Stimulated activated CD4-positive, alpha-beta T cell treated with anti-CD3 and anti-CD28 coated beads, Interleukin-4, amount 100 ng/mL, for 1 hour (primary cell): ENCODE data around the gene DAPK1.

Experiments
- DNase-seq: peaks from one replicate; pipeline ENCODE4 v3.0.0-alpha.2; 2020

The DAPK1 gene

DNA sequence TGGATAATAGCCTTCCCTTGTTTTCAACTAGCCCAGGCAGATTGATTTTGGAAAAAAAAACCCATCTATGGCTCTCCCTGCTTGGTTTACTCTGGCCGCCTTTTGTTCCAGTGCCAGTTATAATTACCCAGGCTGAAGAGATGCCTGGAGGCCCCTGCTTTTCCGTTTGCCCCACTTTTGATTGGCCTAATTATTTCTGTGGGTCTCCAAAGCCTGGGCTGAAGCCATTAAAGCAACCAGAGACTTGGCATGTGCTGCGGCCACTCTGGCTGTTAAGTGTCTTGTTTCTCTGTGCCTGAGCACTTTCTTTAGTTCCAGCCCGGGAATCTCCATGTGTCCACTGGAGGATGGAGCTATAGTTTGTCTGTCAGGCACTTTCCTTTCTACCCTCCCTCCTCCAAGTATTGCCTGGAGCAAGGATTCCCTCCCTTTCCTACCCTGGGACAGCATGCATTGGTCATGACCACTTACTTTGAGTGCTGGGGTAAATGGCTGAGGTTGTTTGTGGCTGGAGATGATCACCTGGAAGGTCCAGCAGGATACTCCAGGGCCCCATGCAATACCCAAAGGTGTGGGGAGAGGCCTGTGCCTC lies 123.2 kb downstream of the DAPK1 start:
- DNase-seq = no peak

DNA sequence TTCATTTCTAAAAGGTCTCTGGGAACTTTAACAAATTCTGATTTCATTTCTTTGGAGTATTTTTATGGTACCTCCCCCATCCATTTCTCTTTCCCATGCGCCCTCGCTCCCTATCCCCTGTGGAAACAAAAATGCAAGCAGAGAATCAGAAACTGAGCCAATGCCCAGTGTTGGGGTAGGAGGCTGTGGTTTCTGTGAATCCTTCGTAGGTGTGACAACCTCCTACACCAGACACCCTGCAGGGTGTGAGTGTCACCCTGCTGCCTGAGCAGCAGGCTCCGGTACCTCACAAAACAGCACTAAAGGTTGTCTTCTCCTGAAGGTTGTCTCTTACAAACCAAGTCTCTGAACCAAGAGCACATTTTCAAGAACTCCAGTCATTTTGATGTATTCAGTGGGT lies 124.4 kb downstream of the DAPK1 start:
- no peak for DNase-seq

DNA sequence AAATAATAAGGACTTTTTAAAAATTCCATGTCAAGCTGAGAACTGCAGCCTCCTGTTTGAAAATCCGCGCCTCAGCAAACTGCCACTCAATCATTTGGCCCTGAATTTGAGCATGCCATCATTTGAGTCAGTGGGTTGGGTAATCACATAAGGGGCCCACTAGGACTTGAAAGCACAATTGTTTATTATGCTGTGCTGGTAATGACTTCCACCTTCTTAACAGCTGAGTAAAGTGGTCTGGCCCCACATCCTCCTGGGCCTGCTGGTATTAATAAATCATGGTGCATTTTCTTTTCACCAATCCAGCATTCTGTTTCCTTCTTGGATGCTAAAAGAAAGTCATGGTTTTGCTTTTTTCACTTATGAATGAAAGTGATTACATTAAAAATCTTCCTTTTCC lies 125.3 kb downstream of the DAPK1 start:
- no peak for DNase-seq

DNA sequence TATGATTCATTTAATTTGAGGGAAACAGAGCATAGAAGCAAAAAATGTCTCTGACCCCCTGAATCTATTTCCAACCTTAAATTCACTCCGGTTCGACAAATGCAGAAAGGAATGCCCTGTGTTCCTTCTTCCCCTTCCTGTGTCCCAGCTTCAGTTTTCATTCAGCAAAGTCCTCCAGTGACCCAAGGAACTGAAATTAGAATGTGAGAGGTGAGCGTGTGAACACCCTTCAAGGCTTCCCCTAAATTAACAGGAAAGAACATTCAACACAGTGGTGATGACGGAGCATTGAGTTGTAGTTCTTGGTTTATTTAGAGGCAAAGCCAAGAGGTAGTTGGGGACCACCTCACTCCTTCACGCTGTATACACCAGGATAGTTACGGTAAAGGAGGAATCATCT lies 130.7 kb downstream of the DAPK1 start:
- DNase-seq = no peak

DNA sequence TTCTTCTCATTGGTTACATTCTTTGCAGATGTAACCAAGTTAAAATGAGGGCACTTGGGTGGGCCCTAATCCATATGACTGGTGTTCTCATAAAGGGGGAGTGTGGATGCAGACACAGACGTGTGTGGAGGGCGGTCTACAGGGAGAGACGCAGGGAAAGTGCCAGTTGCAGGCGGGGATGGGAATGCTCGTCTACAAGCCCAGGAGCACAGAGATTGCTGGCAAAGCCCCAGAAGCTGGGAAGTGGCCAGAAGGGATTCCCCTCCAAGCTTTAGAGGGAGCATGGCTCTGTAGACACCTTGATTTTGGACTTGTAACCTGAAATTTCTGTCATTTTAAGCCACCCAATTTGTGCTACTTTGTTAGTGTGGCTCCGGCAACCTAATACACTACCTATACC lies 131.4 kb downstream of the DAPK1 start:
- DNase-seq = no peak

DNA sequence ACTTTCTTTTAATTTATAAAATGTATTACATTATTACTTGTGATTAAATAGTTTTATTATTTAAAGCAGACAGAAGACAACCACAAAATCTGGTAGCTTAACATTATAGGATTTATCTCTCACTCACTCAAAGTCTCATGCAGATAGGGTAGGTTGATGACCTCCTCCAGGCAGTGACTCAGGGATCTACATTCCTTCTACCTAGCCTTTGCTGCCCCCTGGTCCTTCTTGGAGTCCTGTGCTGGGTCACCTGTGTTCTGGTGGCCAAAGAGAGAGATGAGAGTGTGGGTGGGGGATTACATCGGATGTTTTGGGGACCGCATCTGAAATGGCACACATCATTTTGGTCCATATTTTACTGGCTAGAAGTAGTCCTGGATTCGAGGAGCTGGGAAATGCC lies 132.6 kb downstream of the DAPK1 start:
- DNase-seq = no peak

DNA sequence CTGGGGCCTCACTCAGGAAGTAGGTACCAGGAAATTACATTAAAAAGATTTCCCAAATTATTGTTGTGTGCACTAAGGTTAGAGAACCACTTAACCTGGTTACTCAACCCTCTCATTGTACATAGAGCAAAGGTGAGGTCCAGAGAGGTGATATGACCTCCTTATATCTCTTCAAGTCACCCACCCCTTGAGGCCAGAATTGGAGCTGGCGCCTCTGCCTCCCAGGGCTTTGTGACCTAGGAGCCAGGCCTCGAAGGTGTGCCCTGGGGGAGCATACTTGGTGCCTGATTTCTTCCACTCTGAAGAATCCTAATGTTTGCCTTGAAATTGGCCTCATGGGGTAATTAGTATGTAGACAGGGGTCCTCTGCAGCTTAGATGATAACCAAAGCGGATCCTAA lies 133.2 kb downstream of the DAPK1 start:
- no peak for DNase-seq

DNA sequence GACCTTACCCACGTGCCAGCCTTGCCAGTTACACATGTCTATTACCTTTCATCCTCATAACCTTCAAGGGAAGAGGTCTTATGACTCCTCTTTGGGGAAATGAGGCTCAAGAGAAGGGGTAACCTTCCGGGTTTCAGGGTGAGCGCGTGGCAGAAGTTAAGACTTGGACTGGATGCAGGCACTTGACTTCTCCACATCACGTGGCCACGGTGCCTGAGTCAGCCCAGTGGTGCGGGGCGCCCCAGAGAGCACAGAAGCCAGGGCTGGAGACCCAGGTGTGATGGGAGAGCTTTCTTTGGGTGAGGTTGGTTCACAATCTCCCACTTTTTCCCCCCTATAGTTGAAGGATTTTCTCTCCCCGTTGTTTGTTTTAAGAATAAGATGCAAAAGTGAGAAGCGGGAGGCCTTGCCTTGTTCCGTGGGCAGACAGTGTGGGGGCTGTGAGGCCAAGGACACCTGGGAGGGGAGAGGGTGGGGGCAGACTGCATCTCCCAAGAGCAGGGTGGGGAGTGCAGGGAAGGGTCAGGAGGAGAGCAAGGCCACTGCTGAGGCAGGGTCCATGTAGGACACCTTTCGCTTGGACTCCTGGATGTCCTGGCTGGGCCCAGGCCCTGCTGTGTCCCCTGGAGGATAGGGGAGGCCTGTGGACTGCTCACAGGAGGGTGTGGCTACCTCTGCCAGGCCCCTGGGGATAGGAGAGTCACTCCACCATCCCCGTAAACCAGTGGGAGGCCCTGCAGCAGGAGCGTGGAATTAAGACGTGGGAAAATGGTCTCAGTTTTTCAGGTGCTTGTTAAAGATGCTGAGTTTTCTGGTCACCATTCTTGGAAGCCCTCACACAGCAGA lies 138.2 kb downstream of the DAPK1 start:
- DNase-seq = no peak

DNA sequence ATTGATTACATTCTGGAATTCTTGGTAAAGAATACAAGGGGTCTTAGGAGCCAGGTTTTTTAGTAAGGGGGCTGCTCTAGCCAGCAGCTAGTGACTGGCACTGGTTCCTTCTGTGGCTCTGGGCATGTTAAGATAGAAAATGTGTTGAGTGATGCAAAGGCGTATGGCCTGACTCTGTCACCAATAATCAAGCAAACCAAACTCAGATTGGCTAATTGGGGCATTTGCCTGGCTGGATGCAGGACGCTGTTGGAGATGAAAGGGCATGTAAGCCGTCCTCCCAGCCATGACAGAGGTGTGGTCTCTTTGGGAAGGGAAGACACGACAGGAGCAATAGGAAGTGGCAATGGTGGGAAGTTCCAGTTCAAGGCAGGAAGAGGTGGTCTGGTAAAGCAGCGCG lies 140.6 kb downstream of the DAPK1 start:
- no peak for DNase-seq

DNA sequence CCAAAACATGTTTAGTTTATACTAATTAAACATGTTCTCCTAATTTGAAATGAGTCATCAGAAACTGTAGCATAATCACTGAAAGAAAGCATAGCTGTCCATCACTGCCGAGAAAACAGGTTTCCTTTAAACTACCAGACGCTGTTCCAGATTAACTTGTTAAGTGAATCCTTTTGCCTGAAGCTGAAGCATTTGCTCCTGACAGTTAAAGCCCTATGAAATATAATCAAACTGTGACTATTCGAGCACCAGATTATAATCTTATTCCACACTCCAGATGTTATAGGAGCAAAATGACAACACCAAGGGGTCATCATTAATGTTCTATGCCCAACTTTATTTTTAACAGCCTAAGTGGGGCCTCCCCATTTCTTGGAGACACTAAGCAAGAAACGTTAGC lies 142.3 kb downstream of the DAPK1 start:
- no peak for DNase-seq

DNA sequence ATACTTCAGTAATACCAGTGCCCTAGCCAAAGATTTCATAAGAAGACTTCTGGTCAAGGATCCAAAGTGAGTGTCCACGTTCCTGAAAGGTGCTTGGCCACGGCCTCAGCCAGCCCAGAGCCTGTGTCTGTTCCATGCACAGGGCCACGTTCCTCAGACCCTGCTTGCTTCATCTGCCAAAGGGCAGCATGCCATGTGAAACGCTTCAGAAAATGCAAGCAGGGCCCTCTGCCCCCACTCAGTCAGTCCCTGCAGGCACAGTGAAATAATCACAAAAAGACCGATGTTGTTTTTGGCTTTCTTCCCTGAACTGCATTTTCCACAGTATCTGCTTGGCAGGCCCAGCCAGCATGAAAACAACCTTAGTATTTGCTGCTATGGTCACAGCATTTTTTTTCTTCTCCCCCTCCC lies 142.7 kb downstream of the DAPK1 start:
- no peak for DNase-seq

DNA sequence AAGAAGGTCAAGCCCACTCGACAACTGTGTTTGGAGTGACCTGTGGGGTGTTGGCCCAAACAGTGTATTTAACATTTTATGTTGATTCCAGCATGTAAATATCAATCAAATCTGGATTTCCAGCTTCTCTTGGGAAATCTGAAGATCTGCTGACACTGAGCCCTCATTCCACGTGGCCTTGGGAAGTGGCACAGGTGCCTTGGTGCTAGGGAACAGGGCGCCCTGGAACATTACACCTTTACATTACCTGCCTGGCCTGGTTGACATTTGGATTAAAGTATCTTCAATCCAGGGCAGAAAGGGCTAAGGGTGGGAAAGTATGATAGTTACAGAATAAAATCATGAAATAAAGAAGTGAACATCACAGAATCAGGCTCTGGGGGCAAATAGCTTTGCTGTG lies 143.4 kb downstream of the DAPK1 start:
- DNase-seq = no peak

DNA sequence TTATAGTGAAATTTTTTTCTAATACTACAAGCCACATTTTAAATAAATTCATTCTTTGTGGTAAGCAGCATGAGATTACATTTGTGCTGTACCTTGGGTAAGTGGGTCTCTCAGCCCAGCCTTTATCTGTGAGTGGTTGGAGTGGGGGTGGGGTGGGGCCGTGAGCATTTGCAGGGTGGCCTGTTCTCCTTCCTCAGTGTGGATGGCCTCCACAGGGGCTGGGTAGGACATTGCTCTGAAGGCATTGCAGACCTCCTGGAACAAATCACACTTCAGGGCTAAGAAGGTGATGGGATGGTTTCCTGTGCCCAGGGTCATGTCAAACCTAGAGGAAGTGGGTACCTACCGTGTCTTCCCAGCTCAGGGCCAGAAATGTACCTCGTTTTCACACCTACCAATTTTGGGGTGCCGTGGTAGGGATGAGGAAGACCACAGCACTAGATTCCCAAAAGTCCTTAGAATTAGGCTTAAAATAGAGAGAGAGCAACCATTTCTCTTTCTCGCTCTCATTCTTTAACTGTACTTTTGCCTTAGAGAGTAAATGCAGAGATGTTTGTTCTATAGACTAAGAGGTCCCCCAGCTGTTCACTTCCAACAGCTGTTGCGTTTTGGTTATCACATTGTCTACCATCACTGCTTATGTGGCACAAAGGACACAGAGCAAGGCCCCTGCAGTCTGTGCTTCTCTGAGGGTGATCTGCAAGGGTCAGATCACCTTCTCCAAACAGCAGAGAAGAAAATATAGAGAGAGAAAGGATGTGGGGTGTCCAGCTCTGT lies 144.9 kb downstream of the DAPK1 start:
- DNase-seq = no peak

DNA sequence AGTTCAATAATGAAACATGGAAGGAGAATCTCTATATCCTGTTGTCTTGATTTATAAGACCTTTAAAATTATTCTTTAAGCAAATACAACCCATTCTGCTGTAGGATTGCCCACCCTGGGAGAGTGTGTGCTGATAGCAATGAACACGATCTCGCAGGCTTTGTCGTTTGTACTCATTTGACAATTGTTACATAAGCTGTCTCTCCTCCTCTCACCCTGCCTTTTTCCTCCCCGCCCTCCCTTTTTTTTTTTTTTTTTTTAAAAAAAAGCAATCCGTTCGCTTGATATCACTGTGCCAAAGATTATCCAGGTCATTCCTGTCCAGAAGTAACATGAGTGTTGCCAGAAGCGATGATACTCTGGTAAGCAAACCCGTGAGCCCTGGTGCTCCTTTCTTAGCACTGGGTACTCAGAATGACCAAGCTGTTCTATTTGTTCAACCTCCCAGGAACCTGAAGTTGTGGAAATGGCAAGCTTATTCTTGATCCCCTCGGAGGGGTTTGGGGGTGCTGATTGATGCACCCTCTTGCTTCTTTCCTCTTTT lies 145.5 kb downstream of the DAPK1 start:
- no peak for DNase-seq

DNA sequence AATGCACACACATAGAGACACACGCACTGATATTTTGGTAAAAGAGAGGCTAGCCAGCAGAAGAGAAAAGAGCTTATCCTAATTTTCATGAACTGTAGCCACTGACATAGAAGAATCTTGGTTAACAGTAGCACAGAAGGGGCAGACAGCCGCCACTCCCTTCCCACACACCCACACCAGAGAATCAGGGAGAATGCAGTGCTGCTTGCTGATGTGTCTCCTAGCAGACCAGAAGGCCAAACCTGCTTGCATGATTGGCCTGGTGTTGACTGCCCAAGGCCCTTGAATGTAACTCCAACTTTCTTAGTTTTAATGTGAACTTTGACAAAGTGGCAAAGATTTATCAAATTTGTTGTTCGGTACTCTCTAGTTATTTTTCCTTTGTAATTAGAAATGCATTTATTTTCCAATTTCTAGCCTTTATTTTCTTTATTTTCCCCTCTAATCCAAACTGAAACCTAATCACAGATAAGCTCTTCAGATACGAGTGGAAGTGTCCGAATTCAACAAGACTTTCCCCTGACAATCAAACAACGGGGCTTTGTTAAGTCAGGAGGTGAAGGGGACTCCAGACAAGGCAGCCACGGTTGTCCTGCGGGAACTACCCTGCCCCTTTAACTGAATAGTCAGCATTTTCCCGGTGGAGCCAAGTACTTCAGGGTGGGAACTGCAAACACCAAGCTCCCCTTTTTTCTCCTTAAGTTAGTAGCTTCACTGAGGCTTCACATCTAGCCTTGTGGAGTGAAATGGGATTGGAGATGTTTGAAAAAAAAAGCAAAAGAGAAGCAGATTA lies 146.3 kb downstream of the DAPK1 start:
- no peak for DNase-seq

DNA sequence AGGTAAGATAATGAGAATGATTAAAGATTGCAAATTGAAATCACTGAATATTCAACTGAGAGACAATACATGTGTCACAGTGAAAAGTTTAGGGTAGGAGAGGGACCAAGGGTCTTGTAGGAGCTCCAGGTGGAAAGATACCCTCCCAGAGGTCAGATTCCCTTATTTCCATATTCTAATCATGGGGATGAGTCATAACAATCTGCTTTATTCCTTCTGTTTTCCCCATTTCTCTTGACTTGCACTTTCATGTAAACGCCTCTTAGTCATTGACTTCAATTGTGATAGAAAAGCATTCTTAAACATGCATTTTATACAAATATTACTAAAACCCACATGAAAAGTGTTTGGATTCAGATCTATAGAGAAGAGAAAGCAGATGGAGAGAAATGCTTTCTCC lies 147.0 kb downstream of the DAPK1 start:
- no peak for DNase-seq

DNA sequence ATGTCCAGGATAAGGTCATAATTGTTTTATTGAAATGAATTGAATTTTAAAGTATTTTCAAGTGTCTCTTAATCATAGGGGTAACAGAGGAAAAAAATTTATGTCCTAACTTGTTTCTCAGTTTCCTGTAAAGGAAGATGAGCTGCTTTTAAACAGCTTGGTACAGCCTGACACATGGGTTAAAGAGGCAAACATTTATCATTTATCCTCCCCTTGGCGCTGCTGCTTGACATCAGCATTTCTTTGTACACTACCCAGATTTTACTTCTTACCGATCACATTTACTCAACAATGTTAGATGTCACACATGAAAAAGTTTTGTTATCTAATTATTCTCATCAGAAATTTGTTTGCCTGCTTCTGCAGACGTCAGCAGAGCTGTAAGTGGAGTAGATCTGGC lies 148.9 kb downstream of the DAPK1 start:
- no peak for DNase-seq

DNA sequence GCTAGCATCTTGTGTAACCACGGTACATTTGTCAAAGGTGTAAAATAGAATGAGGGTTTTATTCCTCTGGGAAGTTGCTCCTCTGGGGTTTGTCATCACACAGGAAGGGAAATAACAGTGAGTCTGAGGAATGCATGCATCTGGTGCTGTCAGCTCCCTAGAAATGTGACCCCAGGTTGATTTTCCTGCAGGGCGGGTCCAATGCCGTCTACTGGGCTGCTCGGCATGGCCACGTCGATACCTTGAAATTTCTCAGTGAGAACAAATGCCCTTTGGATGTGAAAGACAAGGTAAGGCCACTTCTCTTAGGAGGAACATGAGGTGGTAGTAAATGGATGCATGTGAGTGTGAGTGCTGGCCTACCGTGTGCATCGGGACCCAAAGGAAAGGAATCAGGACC lies 149.4 kb downstream of the DAPK1 start:
- no peak for DNase-seq

DNA sequence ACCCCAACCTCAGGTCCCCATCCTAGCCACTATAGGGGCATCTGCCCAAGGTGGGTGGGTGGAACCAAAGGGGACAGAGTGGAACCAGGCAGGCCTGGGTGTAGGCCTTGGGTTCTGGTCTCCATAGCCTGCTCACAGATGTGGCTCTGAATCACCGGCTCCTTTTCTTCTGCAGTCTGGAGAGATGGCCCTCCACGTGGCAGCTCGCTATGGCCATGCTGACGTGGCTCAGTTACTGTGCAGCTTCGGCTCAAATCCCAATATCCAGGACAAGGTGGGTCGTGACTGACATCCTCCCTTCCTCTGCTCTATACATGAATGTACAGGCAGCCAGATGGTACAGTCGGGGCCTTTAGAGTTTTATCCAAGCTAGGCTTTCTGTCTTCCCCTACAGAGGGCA lies 150.9 kb downstream of the DAPK1 start:
- DNase-seq = no peak

DNA sequence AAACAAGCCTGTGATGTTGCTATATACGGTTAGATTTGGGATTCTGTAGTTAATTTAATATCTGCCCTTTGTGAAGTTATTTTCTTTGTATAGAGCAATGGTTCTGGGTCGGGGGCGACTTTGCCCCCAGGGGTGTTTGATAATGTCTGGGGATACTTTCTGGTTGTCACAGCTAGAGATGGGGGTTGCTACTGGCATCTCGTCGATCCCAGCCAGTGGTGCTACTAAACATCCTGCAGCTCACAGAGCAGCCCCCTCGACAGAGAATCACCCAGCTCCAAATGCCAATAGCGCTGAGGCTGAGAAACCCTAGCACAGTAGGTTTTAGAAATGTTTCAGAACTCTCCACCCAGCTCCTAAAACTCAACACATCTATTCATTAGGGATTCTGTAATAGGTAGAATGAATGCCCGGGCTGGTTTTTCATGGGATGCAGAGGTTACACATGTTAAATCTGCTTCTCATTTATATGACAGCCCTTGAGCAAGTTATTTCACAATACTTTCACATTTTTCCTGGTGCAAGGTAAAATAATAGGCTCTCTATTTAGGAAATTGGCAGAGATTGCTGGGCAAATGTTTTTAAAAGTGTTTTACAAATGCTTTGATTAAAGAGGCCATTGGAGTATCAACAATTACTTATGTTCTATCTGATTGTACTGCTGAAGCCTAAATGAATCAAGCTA lies 153.1 kb downstream of the DAPK1 start:
- DNase-seq = no peak

DNA sequence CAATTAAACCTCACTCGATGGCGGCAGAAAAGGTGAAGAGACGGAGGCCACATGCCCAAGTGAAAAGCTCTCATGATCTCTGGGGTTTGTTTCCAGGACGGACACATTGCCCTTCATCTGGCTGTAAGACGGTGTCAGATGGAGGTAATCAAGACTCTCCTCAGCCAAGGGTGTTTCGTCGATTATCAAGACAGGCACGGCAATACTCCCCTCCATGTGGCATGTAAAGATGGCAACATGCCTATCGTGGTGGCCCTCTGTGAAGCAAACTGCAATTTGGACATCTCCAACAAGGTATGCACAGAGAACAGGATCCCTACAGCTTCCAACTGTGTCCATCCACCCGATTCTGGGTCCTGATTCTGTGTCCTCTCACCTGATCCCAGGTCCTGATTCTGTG lies 153.8 kb downstream of the DAPK1 start:
- DNase-seq = no peak

DNA sequence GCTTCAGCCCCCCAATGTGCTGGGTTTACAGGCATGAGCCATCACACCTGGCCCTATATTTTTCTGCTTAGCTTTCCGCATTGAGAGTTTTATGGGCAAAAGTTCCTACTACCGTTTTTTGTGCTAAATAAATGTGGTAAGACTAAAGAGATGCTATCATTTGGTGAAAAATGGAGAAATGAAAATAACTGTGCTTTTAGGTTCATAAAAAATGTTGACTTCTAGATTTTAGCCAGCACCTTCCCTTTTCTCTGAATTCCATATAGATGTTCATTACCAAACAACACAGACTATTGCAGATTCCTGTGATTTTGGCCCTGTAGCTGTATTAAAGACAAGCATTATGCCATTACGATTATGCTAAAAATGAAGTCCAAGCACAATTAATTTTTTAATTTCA lies 156.3 kb downstream of the DAPK1 start:
- DNase-seq = no peak
